Naive thymus-derived CD4-positive, alpha-beta T cell (primary cell): Measurements from ENCODE around the gene TH. TPM values are rescaled to one million over a fixed set of nuclear protein-coding genes. Genes with fewer than 3 reads are reported as not detected.
"Not testable (repeated sequence)": the region's sequence is repeated elsewhere in the genome, so short reads cannot be mapped to it uniquely, and the experiment has no call there.

ENCODE experiments used
- ATAC-seq: fragments of 150-1000 bp; cut with Tn5 transposase; 2 replicates; pipeline ENCODE4 v1.10.0; 2021; ENCODE audit warnings: mild to moderate bottlenecking, moderate library complexity
- CTCF ChIA-PET: fragments of 350-600 bp; sonication (Branson Sonifier 250); formaldehyde crosslinking; loops from one replicate; lab custom pipeline; 2021; ENCODE audit warnings: antibody characterized with exemption; lab: Charles Lee
- POLR2A ChIA-PET: fragments of 350-600 bp; sonication (Branson Sonifier 250); formaldehyde crosslinking; loops from one replicate; lab custom pipeline; 2021; ENCODE audit warnings: antibody characterized with exemption, inconsistent platforms; lab: Charles Lee
- DNase-seq, 9 donors: peaks; one replicate each; pipeline versions ENCODE4 v3.0.0 to v3.0.0-alpha.2; 2020 to 2022; ENCODE audit warnings: mixed read lengths in 1 of 9
- H3K27ac ChIP-seq: one replicate; pipeline ENCODE4 v1.7.0; 2013; ENCODE audit warnings: mild to moderate bottlenecking, low read depth, low read length, moderate library complexity
- H3K27me3 ChIP-seq, 2 donors: one replicate each; pipeline ENCODE4 v1.7.0; 2013; ENCODE audit warnings: low read length in 2 of 2, mild to moderate bottlenecking in 2 of 2, moderate library complexity in 2 of 2; ENCODE audit not compliant: control insufficient read depth in 2 of 2, insufficient read depth in 2 of 2
- H3K36me3 ChIP-seq, 3 experiments: 1 replicate in 2 of 3; 2 replicates in 1 of 3; pipeline ENCODE4 v1.7.0; 2013; ENCODE audit warnings: low read length in 3 of 3, mild to moderate bottlenecking in 3 of 3, moderate library complexity in 1 of 3; ENCODE audit not compliant: insufficient read depth in 3 of 3, control insufficient read depth in 2 of 3
- H3K4me1 ChIP-seq, 2 donors: one replicate each; pipeline ENCODE4 v1.7.0; 2013; ENCODE audit warnings: low read length in 2 of 2, mild to moderate bottlenecking in 2 of 2, moderate library complexity in 1 of 2; ENCODE audit not compliant: control insufficient read depth in 2 of 2, insufficient read depth in 2 of 2
- H3K4me3 ChIP-seq: 2 replicates; pipeline ENCODE4 v1.7.0; 2013; ENCODE audit warnings: mild to moderate bottlenecking, low read length
- H3K9me3 ChIP-seq, 3 experiments: 1 replicate in 2 of 3; 2 replicates in 1 of 3; pipeline ENCODE4 v1.7.0; 2013; ENCODE audit warnings: low read length in 3 of 3; ENCODE audit not compliant: control insufficient read depth in 2 of 3
- H3K27ac Mint-ChIP-seq, 9 donors: one replicate each; pipeline ENCODE4 v1.8.0; 2020 to 2022; ENCODE audit warnings: mixed read lengths in 9 of 9, mild to moderate bottlenecking in 8 of 9, moderate library complexity in 5 of 9, inconsistent platforms in 2 of 9
- H3K27me3 Mint-ChIP-seq, 5 donors: one replicate each; pipeline ENCODE4 v1.8.0; 2021 to 2022; ENCODE audit warnings: mixed read lengths in 5 of 5, mild to moderate bottlenecking in 1 of 5
- H3K36me3 Mint-ChIP-seq, 5 donors: one replicate each; pipeline ENCODE4 v1.8.0; 2020 to 2022; ENCODE audit warnings: mixed read lengths in 5 of 5, mild to moderate bottlenecking in 3 of 5, inconsistent platforms in 1 of 5
- H3K4me1 Mint-ChIP-seq, 7 donors: one replicate each; pipeline ENCODE4 v1.8.0; 2020 to 2022; ENCODE audit warnings: mixed read lengths in 7 of 7, mild to moderate bottlenecking in 3 of 7, inconsistent platforms in 1 of 7
- H3K4me3 Mint-ChIP-seq, 10 donors: one replicate each; pipeline ENCODE4 v1.8.0; 2020 to 2022; ENCODE audit warnings: mild to moderate bottlenecking in 10 of 10, mixed read lengths in 10 of 10, moderate library complexity in 6 of 10, inconsistent platforms in 2 of 10
- H3K9me3 Mint-ChIP-seq, 11 donors: one replicate each; pipeline ENCODE4 v1.8.0; 2020 to 2022; ENCODE audit warnings: mixed read lengths in 11 of 11, mild to moderate bottlenecking in 4 of 11, inconsistent platforms in 1 of 11, moderate library complexity in 1 of 11
- intact Hi-C, 2 donors: fragments of 100-400 bp; cut with micrococcal nuclease; formaldehyde crosslinking; loops; one replicate each; pipeline ENCODE4 v1.15.1; 2023
- polyA plus RNA-seq, 2 donors: library from polyadenylated mRNA; unstranded; fragments of 300-500 nt; fragmentation: Illumina TruSeq; gene quantifications; one replicate each; pipeline ENCODE4 v1.2.3, GENCODE V29; 2021
- total RNA-seq, 6 experiments: library from RNA in 5 of 6; stranded (reverse) in 5 of 6; gene quantifications; 1 replicate in 5 of 6; 2 replicates in 1 of 6; pipeline ENCODE4 v1.2.3 and lab custom pipeline; 2021 to 2026

TH gene
- total and polyA plus RNA-seq, 7 experiments from 2014 or later, result not detected

GRCh38 chr11:2179516-2179915 is 7.9 kb upstream of the TH start:
- H3K9me3 ChIP-seq, result no peaks in the 10 kb centered on the region
- intact Hi-C loops, result no loop called here
- Mint-ChIP-seq H3K9me3 (peaks cover 0 to 2% (median 0%) of the 10 kb centered on the region in 11 donors), H3K27me3 (no peaks in the 10 kb centered on the region), H3K36me3 (no peaks in the 10 kb centered on the region), H3K4me3 (no peak overlapping the region), H3K4me1 (peaks cover 0 to 4% (median 2%) of the 10 kb centered on the region in 7 donors), H3K27ac (no peak overlapping the region)
- H3K27ac ChIP-seq, result no peak overlapping the region
- DNase-seq, result no peak
- CTCF ChIA-PET, result no interaction called here
- no peaks in the 10 kb centered on the region for H3K4me1 ChIP-seq
- H3K4me3 ChIP-seq, result no peak overlapping the region
- H3K36me3 ChIP-seq, result no peaks in the 10 kb centered on the region
- POLR2A ChIA-PET, result no interaction called here
- ATAC-seq, result no peak
- no peaks in the 10 kb centered on the region for H3K27me3 ChIP-seq

DNA sequence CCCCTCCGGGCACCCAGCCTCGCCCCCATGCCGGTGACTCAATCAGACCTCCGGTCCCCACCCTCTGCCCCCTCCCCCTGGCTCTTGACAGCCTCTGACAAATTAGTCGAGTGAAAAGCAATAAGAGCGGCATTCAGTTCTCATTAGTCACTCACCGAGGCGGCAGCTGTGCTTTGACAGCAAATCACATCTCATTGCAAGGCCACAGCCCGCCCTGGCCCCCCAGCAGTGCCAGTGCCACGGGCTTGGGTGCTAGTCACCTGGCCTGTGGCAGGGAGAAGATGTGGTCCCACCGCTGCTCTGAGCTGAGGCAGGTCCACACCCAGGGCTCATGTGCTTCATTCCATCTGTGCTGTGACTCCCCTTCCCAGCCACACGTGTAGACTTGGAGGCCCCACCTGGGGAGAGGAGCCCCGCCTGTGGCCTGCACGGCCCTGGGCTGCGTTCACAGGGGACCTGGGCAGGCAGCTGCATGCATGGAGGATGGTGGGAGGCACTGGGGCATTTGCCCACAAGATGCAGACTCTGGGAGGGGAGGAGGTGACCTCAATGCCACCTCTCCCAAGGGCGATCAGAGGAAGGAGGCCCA is 7.4 kb upstream of the TH start:
- no peak for DNase-seq
- no peak overlapping the region for H3K4me3 ChIP-seq
- Mint-ChIP-seq H3K9me3 (peaks cover 0 to 2% (median 0%) of the 10 kb centered on the region in 11 donors), H3K4me1 (peaks cover 0 to 4% (median 2%) of the 10 kb centered on the region in 7 donors), H3K27ac (no peak overlapping the region), H3K27me3 (no peaks in the 10 kb centered on the region), H3K36me3 (no peaks in the 10 kb centered on the region), H3K4me3 (no peak overlapping the region)
- intact Hi-C loops, result no loop called here
- H3K36me3 ChIP-seq, result no peaks in the 10 kb centered on the region
- no peak for ATAC-seq
- H3K4me1 ChIP-seq, result no peaks in the 10 kb centered on the region
- POLR2A ChIA-PET, result no interaction called here
- no peaks in the 10 kb centered on the region for H3K27me3 ChIP-seq
- CTCF ChIA-PET, result no interaction called here
- no peak overlapping the region for H3K27ac ChIP-seq
- no peaks in the 10 kb centered on the region for H3K9me3 ChIP-seq

DNA sequence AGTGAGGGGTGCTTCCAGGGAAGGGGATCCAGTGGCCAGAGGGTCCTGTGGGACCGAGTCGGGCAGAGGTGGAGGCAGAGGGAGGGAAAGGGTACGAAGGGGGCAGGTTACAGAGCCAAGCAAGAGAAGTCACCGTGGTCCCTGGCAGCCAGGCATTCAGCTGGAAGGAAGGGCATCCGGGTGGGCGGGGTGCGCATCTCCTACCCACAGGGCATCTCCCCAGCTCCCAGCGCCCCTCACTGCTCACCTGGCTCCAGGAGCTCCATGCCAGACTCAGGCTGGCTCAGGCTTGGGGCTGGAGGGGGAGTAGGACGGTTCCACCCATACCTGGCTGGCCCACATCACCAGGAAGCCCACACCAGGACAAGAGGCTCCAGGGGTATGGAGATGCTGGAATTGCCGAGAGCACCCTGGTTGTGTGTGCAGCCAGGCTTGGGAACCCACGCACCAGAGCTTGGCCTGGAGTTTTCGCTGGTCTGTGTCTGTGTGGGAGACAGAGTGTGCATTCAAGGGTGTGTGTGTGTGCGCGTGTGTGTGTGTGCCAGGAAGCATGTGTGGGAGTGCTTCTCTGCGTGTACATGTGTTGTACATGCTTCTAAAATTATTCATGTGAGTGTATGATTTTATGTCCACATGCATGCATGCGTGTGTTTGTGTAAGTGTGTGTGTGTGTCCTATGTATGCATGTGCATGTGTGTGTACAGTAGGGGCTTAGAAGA is 6.6 kb upstream of the TH start:
- H3K4me1 ChIP-seq, ATAC-seq, H3K4me3 Mint-ChIP-seq, H3K9me3 Mint-ChIP-seq, H3K27me3 Mint-ChIP-seq, H3K4me1 Mint-ChIP-seq, H3K27me3 ChIP-seq, DNase-seq, H3K9me3 ChIP-seq, H3K36me3 Mint-ChIP-seq, H3K36me3 ChIP-seq, H3K27ac ChIP-seq, H3K27ac Mint-ChIP-seq, POLR2A ChIA-PET, intact Hi-C loops, H3K4me3 ChIP-seq, CTCF ChIA-PET: not testable (repeated sequence)

- H3K9me3 ChIP-seq, result no peaks in the 10 kb centered on the region
- H3K36me3 ChIP-seq, result no peaks in the 10 kb centered on the region
- H3K27ac Mint-ChIP-seq, result no peak overlapping the region
- no peaks in the 10 kb centered on the region for H3K4me1 ChIP-seq
- no peaks in the 10 kb centered on the region for H3K4me1 Mint-ChIP-seq
- H3K27ac ChIP-seq, result no peak overlapping the region
- no peaks in the 10 kb centered on the region for H3K36me3 Mint-ChIP-seq
- no peak for DNase-seq
- ChIA-PET CTCF (no interaction called here), POLR2A (no interaction called here)
- no peak overlapping the region for H3K4me3 Mint-ChIP-seq
- no peak overlapping the region for H3K4me3 ChIP-seq
- H3K9me3 Mint-ChIP-seq, result peaks cover 0 to 2% (median 0%) of the 10 kb centered on the region in 11 donors
- intact Hi-C loops, result no loop called here
- no peaks in the 10 kb centered on the region for H3K27me3 ChIP-seq
- ATAC-seq, result no peak
- no peaks in the 10 kb centered on the region for H3K27me3 Mint-ChIP-seq
Measured at GRCh38 chr11:2177076-2177475, 5.5 kb upstream of the TH start.

GRCh38 chr11:2176389-2176900 is 4.8 kb upstream of the TH start:
- peak overlapping the region in 1 of 9 donors; percentile 88 for H3K27ac Mint-ChIP-seq
- intact Hi-C loops, result no loop called here
- H3K9me3 Mint-ChIP-seq, result peaks cover 0 to 2% (median 0%) of the 10 kb centered on the region in 11 donors
- H3K4me3 ChIP-seq, result no peak overlapping the region
- no peaks in the 10 kb centered on the region for H3K4me1 Mint-ChIP-seq
- no peaks in the 10 kb centered on the region for H3K36me3 Mint-ChIP-seq
- ChIA-PET CTCF (no interaction called here), POLR2A (no interaction called here)
- H3K36me3 ChIP-seq, result no peaks in the 10 kb centered on the region
- H3K4me3 Mint-ChIP-seq, result no peak overlapping the region
- no peaks in the 10 kb centered on the region for H3K27me3 Mint-ChIP-seq
- no peaks in the 10 kb centered on the region for H3K9me3 ChIP-seq
- no peaks in the 10 kb centered on the region for H3K27me3 ChIP-seq
- ATAC-seq (no peak), DNase-seq (no peak)
- no peaks in the 10 kb centered on the region for H3K4me1 ChIP-seq
- no peak overlapping the region for H3K27ac ChIP-seq

DNA sequence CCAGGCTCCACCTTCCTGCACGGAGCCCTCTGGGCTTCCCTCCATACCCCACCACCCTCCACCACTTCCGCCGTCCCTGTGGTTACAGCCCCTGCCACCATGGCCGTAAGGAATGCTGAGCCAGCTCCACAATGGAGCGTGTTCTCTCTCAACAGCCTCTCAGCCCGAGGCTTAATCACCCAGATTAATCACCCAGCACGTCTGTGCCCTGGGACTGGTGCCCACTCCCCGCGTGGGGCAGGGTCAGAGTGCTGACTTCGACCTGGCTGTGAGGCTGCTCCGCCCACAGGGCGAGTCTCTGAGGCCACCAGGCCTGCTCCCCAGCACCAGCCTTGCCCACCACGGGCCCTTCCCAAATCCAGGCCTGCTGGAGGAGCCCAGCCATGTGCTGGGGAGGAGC is 4.0 kb upstream of the TH start:
- Mint-ChIP-seq H3K36me3 (no peaks in the 10 kb centered on the region), H3K4me1 (no peaks in the 10 kb centered on the region), H3K27me3 (no peaks in the 10 kb centered on the region), H3K27ac (no peak overlapping the region), H3K9me3 (peaks cover 0 to 2% (median 0%) of the 10 kb centered on the region in 11 donors), H3K4me3 (no peak overlapping the region)
- ChIA-PET CTCF (no interaction called here), POLR2A (no interaction called here)
- no peaks in the 10 kb centered on the region for H3K27me3 ChIP-seq
- DNase-seq, result no peak
- ATAC-seq, result no peak
- intact Hi-C loops, result no loop called here
- no peaks in the 10 kb centered on the region for H3K4me1 ChIP-seq
- no peak overlapping the region for H3K27ac ChIP-seq
- no peaks in the 10 kb centered on the region for H3K9me3 ChIP-seq
- H3K4me3 ChIP-seq, result no peak overlapping the region
- no peaks in the 10 kb centered on the region for H3K36me3 ChIP-seq

- Mint-ChIP-seq H3K4me3 (no peak overlapping the region), H3K9me3 (peaks cover 0 to 2% (median 0%) of the 10 kb centered on the region in 11 donors), H3K27me3 (no peaks in the 10 kb centered on the region), H3K27ac (no peak overlapping the region), H3K36me3 (no peaks in the 10 kb centered on the region), H3K4me1 (no peaks in the 10 kb centered on the region)
- DNase-seq, result no peak
- Histone ChIP-seq H3K4me1 (no peaks in the 10 kb centered on the region), H3K9me3 (no peaks in the 10 kb centered on the region), H3K27me3 (no peaks in the 10 kb centered on the region), H3K36me3 (no peaks in the 10 kb centered on the region), H3K4me3 (no peak overlapping the region), H3K27ac (no peak overlapping the region)
- intact Hi-C loops, result no loop called here
- ChIA-PET POLR2A (no interaction called here), CTCF (no interaction called here)
- ATAC-seq, result no peak
Measured at GRCh38 chr11:2174361-2174760, 2.7 kb upstream of the TH start.
